Liver (tissue), 9 donors: Measurements from ENCODE around the gene ELF1. TPM values are rescaled to one million over a fixed set of nuclear protein-coding genes. Genes with fewer than 3 reads are reported as not detected.

Experiments used
- DNase-seq: peaks from one replicate; pipeline ENCODE4 v3.0.0-alpha.2; 2017; ENCODE audit warnings: low spot score
- H3K27ac ChIP-seq, 2 donors: one replicate each; pipeline ENCODE4 v1.7.0; 2013; ENCODE audit warnings: inconsistent platforms in 2 of 2, low read length in 2 of 2, control low read depth in 1 of 2, low read depth in 1 of 2, mild to moderate bottlenecking in 1 of 2
- H3K27me3 ChIP-seq, 4 donors: one replicate each; pipeline versions ENCODE4 v1.6.1 to v1.7.0; 2013; ENCODE audit warnings: low read length in 3 of 4, inconsistent platforms in 1 of 4, mild to moderate bottlenecking in 1 of 4, moderate library complexity in 1 of 4; ENCODE audit not compliant: control insufficient read depth in 4 of 4, insufficient read depth in 4 of 4
- H3K36me3 ChIP-seq, 4 donors: one replicate each; pipeline versions ENCODE4 v1.6.1 to v1.7.0; 2013; ENCODE audit warnings: low read length in 3 of 4, mild to moderate bottlenecking in 3 of 4, low read depth in 1 of 4, moderate library complexity in 1 of 4; ENCODE audit not compliant: control insufficient read depth in 4 of 4, insufficient read depth in 3 of 4
- H3K4me1 ChIP-seq, 4 donors: one replicate each; pipeline versions ENCODE4 v1.6.1 to v1.7.0; 2013; ENCODE audit warnings: low read length in 3 of 4, mild to moderate bottlenecking in 3 of 4, moderate library complexity in 1 of 4; ENCODE audit not compliant: control insufficient read depth in 4 of 4, insufficient read depth in 4 of 4
- H3K4me3 ChIP-seq, 3 donors: one replicate each; pipeline versions ENCODE4 v1.6.1 to v1.7.0; 2013; ENCODE audit warnings: low read length in 3 of 3, control low read depth in 1 of 3, low read depth in 1 of 3, mild to moderate bottlenecking in 1 of 3
- H3K9ac ChIP-seq, 2 donors: one replicate each; pipeline ENCODE4 v1.7.0; 2013; ENCODE audit warnings: low read length in 2 of 2, mild to moderate bottlenecking in 2 of 2, moderate library complexity in 2 of 2, control low read depth in 1 of 2, low read depth in 1 of 2
- H3K9me3 ChIP-seq, 4 donors: one replicate each; pipeline versions ENCODE4 v1.6.1 to v1.7.0; 2013; ENCODE audit warnings: low read length in 3 of 4; ENCODE audit not compliant: control insufficient read depth in 4 of 4
- EGR1 ChIP-seq, 2 donors: IDR thresholded peaks; 2 replicates each; pipeline ENCODE4 v1.6.1; 2016 to 2018; ENCODE audit warnings: antibody characterized with exemption in 2 of 2, low read depth in 2 of 2
- FOXA1 ChIP-seq: IDR thresholded peaks from 2 replicates; pipeline ENCODE4 v1.6.1; 2016; ENCODE audit warnings: antibody characterized with exemption
- FOXA2 ChIP-seq: IDR thresholded peaks from 2 replicates; pipeline ENCODE4 v1.6.1; 2016; ENCODE audit warnings: antibody characterized with exemption
- GABPA ChIP-seq, 2 donors: IDR thresholded peaks in 1 of 2; conservative IDR thresholded peaks in 1 of 2; 2 replicates each; pipeline ENCODE4 v1.6.1; 2016; ENCODE audit warnings: antibody characterized with exemption in 2 of 2, mild to moderate bottlenecking in 1 of 2, moderate library complexity in 1 of 2
- HNF4A ChIP-seq, 2 donors: conservative IDR thresholded peaks; 2 replicates each; pipeline ENCODE4 v1.6.1; 2016; ENCODE audit warnings: antibody characterized with exemption in 2 of 2, mild to moderate bottlenecking in 2 of 2
- HNF4G ChIP-seq: IDR thresholded peaks from 2 replicates; pipeline ENCODE4 v1.6.1; 2016; ENCODE audit warnings: antibody characterized with exemption
- JUND ChIP-seq, 2 donors: IDR thresholded peaks; 2 replicates each; pipeline ENCODE4 v1.6.1; 2016; ENCODE audit warnings: antibody characterized with exemption in 2 of 2
- NR2F2 ChIP-seq: IDR thresholded peaks from 2 replicates; pipeline ENCODE4 v1.6.1; 2016; ENCODE audit warnings: antibody characterized with exemption
- RAD21 ChIP-seq, 2 donors: IDR thresholded peaks; 2 replicates each; pipeline ENCODE4 v1.6.1; 2016; ENCODE audit warnings: antibody characterized with exemption in 2 of 2, mild to moderate bottlenecking in 2 of 2
- RXRA ChIP-seq, 2 donors: IDR thresholded peaks; 2 replicates each; pipeline ENCODE4 v1.6.1; 2017 to 2018; ENCODE audit warnings: antibody characterized with exemption in 2 of 2, mild to moderate bottlenecking in 1 of 2
- SP1 ChIP-seq: IDR thresholded peaks from 2 replicates; pipeline ENCODE4 v1.6.1; 2018; ENCODE audit warnings: antibody characterized with exemption, mild to moderate bottlenecking
- TAF1 ChIP-seq: conservative IDR thresholded peaks from 2 replicates; pipeline ENCODE4 v1.6.1; 2016; ENCODE audit warnings: antibody characterized with exemption, mild to moderate bottlenecking
- YY1 ChIP-seq: IDR thresholded peaks from 2 replicates; pipeline ENCODE4 v1.6.1; 2016; ENCODE audit warnings: antibody characterized with exemption, mild to moderate bottlenecking
- WGBS: extraction: QIAGEN DNeasy Blood & Tissue Kit; methylation state at CpG from one replicate; pipeline ENCODE4 v1.1.7; 2013; 5-methylcytosine and 5-hydroxymethylcytosine counted together
- polyA plus RNA-seq, 2 donors: library from polyadenylated mRNA; stranded (reverse) in 1 of 2; unstranded in 1 of 2; fragments of 200-250 nt in 1 of 2; fragments of >200 nt in 1 of 2; fragmentation: Nextera tagmentation in 1 of 2; extraction: Ambion mirVana in 1 of 2; gene quantifications; one replicate each; pipeline versions ENCODE4 v1.2.1 to v1.2.3, GENCODE V29; 2013 to 2015
- total RNA-seq, 2 donors: library from RNA; depleted of rRNA; stranded (reverse); fragments of >200 nt; gene quantifications; one replicate each; pipeline ENCODE4 v1.2.3, GENCODE V29; 2014
- TF ChIP-seq, protein P1 (sequence below): IDR thresholded peaks from 2 replicates; pipeline ENCODE4 v1.6.1; 2016; ENCODE audit warnings: antibody characterized with exemption, mild to moderate bottlenecking
- TF ChIP-seq, protein P2 (sequence below): IDR thresholded peaks from 2 replicates; pipeline ENCODE4 v1.6.1; 2016; ENCODE audit warnings: antibody characterized with exemption
- TF ChIP-seq, protein P3 (sequence below): IDR thresholded peaks from 2 replicates; pipeline ENCODE4 v1.6.1; 2016; ENCODE audit warnings: antibody characterized with exemption
- TF ChIP-seq, protein P4 (sequence below): fragments of 150-350 bp; IDR thresholded peaks from 2 replicates; pipeline ENCODE4 v1.5.1; 2017; ENCODE audit warnings: improper control_type of control experiment, low read depth, low read length; ENCODE audit not compliant: missing input control
- TF ChIP-seq, protein P5 (sequence below): IDR thresholded peaks from 2 replicates; pipeline ENCODE4 v1.6.1; 2016; ENCODE audit warnings: antibody characterized with exemption
- donor health status: healthy.
- donor health status: healthy.
- donor health status: healthy.
- donor health status: healthy.
- donor health status: healthy.

The ELF1 gene
- total and polyA plus RNA-seq, 4 donors, result 15.3 to 57.2 (median 26.5) TPM

DNA sequence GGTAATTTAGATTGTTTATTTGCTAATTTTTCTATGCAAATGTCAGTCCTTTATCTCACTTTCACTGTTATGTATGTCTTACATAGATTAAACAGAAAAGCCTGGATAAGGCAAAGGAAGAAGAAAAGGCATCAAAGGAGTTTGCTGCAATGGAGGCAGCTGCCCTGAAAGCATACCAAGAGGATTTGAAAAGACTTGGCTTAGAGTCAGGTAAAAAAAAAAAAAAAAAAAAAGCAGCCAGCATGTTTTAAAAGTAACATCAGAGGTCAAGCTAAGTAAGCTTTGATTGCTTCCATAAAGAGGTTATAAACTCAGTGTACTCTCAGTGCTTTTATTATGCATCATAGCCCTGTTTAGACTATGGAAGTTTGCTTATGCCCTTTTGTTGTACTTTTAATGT is 46.0 kb upstream of the ELF1 start:
- Histone ChIP-seq H3K4me1 (peaks cover 0 to 22% (median 12%) of the 10 kb centered on the region in 4 donors), H3K36me3 (peaks cover 3 to 24% (median 19%) of the 10 kb centered on the region in 4 donors), H3K27me3 (no peaks in the 10 kb centered on the region), H3K27ac (no peak overlapping the region), H3K9ac (no peak overlapping the region), H3K9me3 (no peaks in the 10 kb centered on the region), H3K4me3 (no peak overlapping the region)
- TF ChIP-seq, protein P1, sequence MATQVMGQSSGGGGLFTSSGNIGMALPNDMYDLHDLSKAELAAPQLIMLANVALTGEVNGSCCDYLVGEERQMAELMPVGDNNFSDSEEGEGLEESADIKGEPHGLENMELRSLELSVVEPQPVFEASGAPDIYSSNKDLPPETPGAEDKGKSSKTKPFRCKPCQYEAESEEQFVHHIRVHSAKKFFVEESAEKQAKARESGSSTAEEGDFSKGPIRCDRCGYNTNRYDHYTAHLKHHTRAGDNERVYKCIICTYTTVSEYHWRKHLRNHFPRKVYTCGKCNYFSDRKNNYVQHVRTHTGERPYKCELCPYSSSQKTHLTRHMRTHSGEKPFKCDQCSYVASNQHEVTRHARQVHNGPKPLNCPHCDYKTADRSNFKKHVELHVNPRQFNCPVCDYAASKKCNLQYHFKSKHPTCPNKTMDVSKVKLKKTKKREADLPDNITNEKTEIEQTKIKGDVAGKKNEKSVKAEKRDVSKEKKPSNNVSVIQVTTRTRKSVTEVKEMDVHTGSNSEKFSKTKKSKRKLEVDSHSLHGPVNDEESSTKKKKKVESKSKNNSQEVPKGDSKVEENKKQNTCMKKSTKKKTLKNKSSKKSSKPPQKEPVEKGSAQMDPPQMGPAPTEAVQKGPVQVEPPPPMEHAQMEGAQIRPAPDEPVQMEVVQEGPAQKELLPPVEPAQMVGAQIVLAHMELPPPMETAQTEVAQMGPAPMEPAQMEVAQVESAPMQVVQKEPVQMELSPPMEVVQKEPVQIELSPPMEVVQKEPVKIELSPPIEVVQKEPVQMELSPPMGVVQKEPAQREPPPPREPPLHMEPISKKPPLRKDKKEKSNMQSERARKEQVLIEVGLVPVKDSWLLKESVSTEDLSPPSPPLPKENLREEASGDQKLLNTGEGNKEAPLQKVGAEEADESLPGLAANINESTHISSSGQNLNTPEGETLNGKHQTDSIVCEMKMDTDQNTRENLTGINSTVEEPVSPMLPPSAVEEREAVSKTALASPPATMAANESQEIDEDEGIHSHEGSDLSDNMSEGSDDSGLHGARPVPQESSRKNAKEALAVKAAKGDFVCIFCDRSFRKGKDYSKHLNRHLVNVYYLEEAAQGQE, result no peak
- TF ChIP-seq GABPA (IDR thresholded peaks at IDR 0.05 in 1 of 2, conservative IDR thresholded peaks at IDR 0.05 in 1 of 2) (peak in 1 of 2 donors; percentile 4), RXRA (IDR thresholded peaks at IDR 0.05) (peak in 1 of 2 donors; percentile 29)
- no peak for DNase-seq

DNA sequence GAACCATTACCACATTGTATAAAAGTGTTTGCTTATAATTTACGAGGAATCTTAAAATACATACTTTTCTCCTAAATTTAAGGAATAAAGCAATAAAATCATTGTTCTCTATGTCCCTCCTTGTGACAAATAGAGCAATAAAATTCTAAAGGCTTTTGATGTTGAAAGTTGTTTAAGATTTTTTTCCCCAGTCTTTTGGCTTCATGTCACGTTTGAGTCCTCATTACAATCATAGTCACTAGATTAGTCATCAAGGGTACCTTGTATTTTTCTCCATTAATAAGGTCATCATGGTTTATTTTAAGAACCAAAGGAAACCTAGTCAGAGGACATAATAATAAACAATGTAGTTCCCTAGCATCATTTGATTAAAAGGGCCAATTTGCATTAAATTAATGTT is 45.4 kb upstream of the ELF1 start:
- TF ChIP-seq, protein P2, sequence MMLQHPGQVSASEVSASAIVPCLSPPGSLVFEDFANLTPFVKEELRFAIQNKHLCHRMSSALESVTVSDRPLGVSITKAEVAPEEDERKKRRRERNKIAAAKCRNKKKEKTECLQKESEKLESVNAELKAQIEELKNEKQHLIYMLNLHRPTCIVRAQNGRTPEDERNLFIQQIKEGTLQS, result no peak
- no peak for TF ChIP-seq RAD21 (IDR thresholded peaks at IDR 0.05)
- TF ChIP-seq, protein P3, sequence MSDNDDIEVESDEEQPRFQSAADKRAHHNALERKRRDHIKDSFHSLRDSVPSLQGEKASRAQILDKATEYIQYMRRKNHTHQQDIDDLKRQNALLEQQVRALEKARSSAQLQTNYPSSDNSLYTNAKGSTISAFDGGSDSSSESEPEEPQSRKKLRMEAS, result no peak
- TF ChIP-seq, protein P4, sequence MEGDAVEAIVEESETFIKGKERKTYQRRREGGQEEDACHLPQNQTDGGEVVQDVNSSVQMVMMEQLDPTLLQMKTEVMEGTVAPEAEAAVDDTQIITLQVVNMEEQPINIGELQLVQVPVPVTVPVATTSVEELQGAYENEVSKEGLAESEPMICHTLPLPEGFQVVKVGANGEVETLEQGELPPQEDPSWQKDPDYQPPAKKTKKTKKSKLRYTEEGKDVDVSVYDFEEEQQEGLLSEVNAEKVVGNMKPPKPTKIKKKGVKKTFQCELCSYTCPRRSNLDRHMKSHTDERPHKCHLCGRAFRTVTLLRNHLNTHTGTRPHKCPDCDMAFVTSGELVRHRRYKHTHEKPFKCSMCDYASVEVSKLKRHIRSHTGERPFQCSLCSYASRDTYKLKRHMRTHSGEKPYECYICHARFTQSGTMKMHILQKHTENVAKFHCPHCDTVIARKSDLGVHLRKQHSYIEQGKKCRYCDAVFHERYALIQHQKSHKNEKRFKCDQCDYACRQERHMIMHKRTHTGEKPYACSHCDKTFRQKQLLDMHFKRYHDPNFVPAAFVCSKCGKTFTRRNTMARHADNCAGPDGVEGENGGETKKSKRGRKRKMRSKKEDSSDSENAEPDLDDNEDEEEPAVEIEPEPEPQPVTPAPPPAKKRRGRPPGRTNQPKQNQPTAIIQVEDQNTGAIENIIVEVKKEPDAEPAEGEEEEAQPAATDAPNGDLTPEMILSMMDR, result no peak
- TF ChIP-seq NR2F2, result no peak
- TF ChIP-seq HNF4A (conservative IDR thresholded peaks at IDR 0.05), result no peak
- TF ChIP-seq FOXA2, result no peak
- TF ChIP-seq JUND (IDR thresholded peaks at IDR 0.05), result no peak
- TF ChIP-seq, protein P5, sequence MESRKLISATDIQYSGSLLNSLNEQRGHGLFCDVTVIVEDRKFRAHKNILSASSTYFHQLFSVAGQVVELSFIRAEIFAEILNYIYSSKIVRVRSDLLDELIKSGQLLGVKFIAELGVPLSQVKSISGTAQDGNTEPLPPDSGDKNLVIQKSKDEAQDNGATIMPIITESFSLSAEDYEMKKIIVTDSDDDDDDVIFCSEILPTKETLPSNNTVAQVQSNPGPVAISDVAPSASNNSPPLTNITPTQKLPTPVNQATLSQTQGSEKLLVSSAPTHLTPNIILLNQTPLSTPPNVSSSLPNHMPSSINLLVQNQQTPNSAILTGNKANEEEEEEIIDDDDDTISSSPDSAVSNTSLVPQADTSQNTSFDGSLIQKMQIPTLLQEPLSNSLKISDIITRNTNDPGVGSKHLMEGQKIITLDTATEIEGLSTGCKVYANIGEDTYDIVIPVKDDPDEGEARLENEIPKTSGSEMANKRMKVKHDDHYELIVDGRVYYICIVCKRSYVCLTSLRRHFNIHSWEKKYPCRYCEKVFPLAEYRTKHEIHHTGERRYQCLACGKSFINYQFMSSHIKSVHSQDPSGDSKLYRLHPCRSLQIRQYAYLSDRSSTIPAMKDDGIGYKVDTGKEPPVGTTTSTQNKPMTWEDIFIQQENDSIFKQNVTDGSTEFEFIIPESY, result no peak
- TF ChIP-seq FOXA1, result no peak
- no peak for TF ChIP-seq HNF4G
- TF ChIP-seq YY1, result no peak
- TF ChIP-seq SP1, result no peak
- TF ChIP-seq GABPA (IDR thresholded peaks at IDR 0.05 in 1 of 2, conservative IDR thresholded peaks at IDR 0.05 in 1 of 2), result no peak
- no peak for TF ChIP-seq EGR1 (IDR thresholded peaks at IDR 0.05; ENCODE audit: low read depth in 2 of 2)
- TF ChIP-seq RXRA (IDR thresholded peaks at IDR 0.05), result no peak
- TF ChIP-seq, protein P1, result no peak
- TF ChIP-seq TAF1, result no peak
- no peaks in the 10 kb centered on the region for H3K27me3 ChIP-seq
- 74% methylated on average over 2 of the region's 2 CpGs for WGBS
- H3K9me3 ChIP-seq, result no peaks in the 10 kb centered on the region
- no peak overlapping the region for H3K9ac ChIP-seq
- H3K4me3 ChIP-seq, result no peak overlapping the region
- H3K4me1 ChIP-seq, result peaks cover 0 to 22% (median 12%) of the 10 kb centered on the region in 4 donors
- H3K27ac ChIP-seq, result no peak overlapping the region
- no peak for DNase-seq
- H3K36me3 ChIP-seq, result peaks cover 3 to 18% (median 16%) of the 10 kb centered on the region in 4 donors
